ENCODE results near the gene MLC1.

MLC1 gene

DNA sequence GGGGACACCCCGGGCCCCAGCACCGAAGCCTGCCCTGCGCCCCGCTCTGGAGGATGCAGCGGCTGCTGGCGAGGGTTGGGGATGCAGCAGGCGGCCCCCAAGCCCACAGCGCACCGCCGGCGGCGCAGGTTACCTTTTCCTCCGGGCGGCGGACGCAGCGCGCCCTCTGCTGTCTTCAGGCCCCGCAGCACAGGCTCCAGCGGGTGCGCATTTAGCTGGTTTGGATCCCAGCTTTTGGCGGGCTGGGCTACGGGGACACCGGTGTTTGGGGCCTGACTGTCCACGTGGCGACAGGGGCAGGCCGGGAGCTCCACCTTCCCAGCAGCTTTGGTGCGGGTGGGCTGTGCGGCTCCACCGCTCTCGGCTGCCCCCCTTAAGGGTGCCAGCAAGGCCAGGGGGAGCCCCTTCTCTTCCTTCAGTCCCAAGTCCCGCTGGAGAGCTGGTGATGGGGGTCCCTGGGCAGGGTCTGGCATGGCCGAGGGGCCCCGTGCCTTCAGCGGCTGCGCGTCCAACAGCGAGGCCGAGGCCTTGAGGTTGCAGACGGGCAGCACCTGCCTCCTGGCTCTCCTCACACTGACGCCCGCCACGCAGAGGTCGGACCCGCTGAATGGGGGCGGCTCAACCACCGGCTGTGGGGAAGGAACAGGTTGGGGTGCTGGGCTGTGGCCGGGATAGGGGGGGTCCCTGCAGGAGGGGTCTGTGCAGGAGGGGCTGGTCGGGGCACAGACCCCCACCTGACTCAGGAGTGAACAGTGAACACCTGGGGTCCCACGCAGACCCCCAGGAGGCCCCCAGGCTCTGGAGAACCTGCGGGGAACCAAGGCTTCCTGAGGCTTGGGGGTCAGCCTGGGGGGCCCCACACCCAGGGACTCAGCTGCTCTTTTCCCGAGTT, 54.7 kb downstream of the MLC1 start:
- peak; percentile 73 for DNase-seq (ENCODE audit: low read depth)
- H3K4me3 ChIP-seq (ENCODE audit: low read length) = no peak overlapping the region
- TF ChIP-seq CTCF (IDR thresholded peaks at IDR 0.05; ENCODE audit: insufficient read depth, low read depth, low read length, missing control alignments) = peak; percentile 74

DNA sequence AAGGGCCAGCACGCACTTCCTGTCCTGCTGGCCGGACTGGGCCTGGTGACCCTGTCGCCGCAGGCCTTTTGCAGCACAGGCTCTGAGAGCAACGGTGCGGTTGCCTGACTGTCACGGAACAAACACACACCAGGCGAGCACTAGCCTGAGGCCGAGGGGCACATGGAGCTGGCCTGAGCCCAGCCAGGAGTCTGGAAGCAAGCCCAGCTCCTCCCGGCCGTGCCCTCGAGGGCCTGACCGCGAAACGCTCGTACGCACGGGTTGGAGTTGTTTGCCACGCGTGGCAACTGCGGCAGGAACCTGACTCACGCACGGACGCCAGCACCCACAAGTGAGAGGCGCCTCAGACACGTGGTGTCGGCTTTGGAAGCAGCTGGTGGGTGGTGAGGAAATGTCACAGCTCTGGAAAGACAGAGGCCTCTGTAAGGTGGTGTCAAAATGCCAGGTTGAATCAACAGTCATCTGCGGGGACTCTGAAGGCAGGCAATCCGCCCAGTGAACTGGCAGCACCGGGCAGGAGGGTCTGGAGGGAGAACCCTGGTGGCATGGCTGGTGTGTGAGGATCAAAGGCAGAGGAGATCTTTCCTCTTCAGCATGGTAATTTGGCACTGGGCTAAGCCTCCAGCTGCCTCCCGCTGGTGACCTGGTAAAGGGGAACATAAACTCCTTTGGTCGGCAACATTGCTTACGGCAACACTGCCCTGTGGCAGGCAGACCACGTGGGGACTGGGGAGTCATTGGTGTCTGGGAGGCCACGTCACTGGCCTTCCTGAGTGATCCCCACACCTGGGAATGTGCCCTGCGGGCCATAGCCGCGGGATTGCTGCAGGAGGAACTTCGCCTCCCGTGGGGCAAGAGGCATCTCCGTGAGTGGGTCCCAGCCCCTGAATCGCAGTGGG, 57.3 kb downstream of the MLC1 start:
- peak; percentile 53 for DNase-seq (ENCODE audit: low read depth)
- no peak overlapping the region for H3K4me3 ChIP-seq (ENCODE audit: low read length)
- TF ChIP-seq CTCF (IDR thresholded peaks at IDR 0.05; ENCODE audit: insufficient read depth, low read depth, low read length, missing control alignments) = no peak

DNA sequence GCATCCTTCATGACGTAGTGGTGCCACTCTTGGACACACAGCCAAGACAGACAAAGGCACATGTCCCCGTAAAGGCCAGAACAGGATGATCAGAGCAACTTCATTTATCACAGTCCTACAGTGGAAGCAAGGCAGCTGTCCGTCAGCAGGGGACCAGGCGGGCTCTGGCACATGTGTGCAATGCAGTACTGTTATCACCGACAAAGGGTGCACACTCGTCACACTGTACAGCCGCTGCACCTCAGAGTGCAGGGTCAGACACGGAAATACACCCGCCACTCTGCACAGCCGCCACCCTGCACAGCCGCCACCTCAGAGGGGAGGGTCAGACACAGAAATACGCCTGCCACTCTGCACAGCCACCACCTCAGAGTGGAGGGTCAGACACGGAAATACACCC, 59.2 kb downstream of the MLC1 start:
- H3K4me3 ChIP-seq (ENCODE audit: low read length) = no peak overlapping the region
- TF ChIP-seq CTCF (IDR thresholded peaks at IDR 0.05; ENCODE audit: insufficient read depth, low read depth, low read length, missing control alignments) = no peak
- no peak for DNase-seq (ENCODE audit: low read depth)

DNA sequence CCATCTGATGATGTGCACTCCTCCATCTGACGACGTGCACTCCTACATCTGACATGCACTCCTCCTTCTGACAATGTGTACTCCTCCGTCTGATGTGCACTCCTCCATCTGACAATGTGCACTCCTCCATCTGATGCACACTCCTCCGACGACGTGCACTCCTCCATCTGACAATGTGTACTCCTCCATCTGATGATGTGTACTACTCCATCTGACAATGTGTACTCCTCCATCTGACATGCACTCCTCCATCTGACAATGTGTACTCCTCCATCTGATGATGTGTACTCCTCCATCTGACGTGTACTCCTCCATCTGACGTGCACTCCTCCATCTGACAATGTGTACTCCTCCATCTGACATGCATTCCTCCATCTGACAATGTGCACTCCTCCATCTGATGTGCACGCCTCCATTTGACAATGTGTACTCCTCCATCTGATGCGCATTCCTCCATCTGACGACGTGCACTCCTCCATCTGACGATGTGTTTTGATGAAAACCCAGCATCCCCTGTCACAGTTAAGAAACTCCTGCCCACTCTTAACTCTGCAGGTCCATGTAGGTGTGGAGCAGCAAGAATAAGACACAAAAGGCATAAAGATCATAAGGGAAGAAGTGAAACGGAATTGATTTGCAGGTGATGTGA, 62.9 kb downstream of the MLC1 start:
- no peak for DNase-seq (ENCODE audit: low read depth)
- no peak for TF ChIP-seq CTCF (IDR thresholded peaks at IDR 0.05; ENCODE audit: insufficient read depth, low read depth, low read length, missing control alignments)
- no peak overlapping the region for H3K4me3 ChIP-seq (ENCODE audit: low read length)

GRCh38 chr22:50020606-50021005, 64.6 kb downstream of the MLC1 start:
- DNase-seq (ENCODE audit: low read depth) = no peak
- TF ChIP-seq CTCF (IDR thresholded peaks at IDR 0.05; ENCODE audit: insufficient read depth, low read depth, low read length, missing control alignments) = no peak
- no peak overlapping the region for H3K4me3 ChIP-seq (ENCODE audit: low read length)

DNA sequence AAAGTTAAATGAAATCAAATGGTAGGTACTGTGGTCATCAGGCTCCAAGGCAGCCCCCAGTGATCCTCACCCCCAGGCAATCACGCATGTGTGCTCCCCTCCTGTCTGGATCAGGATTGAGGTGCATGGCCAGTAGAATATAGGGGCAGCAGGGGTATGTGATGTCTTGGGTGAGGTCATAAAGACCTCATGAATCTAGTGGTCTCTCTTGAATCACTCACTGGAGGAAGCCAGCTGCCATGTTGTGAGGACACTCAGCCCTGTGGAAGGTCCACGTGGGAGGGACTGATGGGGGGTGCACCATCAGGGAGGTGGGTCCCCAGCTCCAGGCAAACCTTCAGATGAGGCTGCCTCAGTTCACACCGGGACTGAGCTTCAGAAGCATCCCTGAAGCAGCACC, 65.9 kb downstream of the MLC1 start:
- H3K4me3 ChIP-seq (ENCODE audit: low read length) = no peak overlapping the region
- DNase-seq (ENCODE audit: low read depth) = no peak
- no peak for TF ChIP-seq CTCF (IDR thresholded peaks at IDR 0.05; ENCODE audit: insufficient read depth, low read depth, low read length, missing control alignments)

All from epithelial cell of esophagus (primary cell).